GM23248 (cell line): Measurements from ENCODE around the gene APEX2.

Experiments used
- EZH2 ChIP-seq: fragments of 200-600 bp; sonication (generic); IDR thresholded peaks from 2 replicates; pipeline ENCODE4 v1.6.1; 2018; ENCODE audit warnings: antibody characterized with exemption, mild to moderate bottlenecking; ENCODE audit not compliant: insufficient read depth, poor library complexity, severe bottlenecking
- EZH2phosphoT487 ChIP-seq: fragments of 200-600 bp; sonication (generic); IDR thresholded peaks from 2 replicates; pipeline ENCODE4 v1.6.1; 2018; ENCODE audit warnings: antibody characterized with exemption, moderate library complexity, mild to moderate bottlenecking, low read depth; ENCODE audit not compliant: insufficient read depth

- TF ChIP-seq EZH2, result no peak
- no peak for TF ChIP-seq EZH2phosphoT487
Observed at GRCh38 chrX:55006827-55007621, 6.9 kb downstream of the APEX2 start.
